ENCODE measurements around the gene TPSG1.
"Not testable (repeated sequence)": the region's sequence is repeated elsewhere in the genome, so short reads cannot be mapped to it uniquely, and the experiment has no call there.

Gene TPSG1

DNA sequence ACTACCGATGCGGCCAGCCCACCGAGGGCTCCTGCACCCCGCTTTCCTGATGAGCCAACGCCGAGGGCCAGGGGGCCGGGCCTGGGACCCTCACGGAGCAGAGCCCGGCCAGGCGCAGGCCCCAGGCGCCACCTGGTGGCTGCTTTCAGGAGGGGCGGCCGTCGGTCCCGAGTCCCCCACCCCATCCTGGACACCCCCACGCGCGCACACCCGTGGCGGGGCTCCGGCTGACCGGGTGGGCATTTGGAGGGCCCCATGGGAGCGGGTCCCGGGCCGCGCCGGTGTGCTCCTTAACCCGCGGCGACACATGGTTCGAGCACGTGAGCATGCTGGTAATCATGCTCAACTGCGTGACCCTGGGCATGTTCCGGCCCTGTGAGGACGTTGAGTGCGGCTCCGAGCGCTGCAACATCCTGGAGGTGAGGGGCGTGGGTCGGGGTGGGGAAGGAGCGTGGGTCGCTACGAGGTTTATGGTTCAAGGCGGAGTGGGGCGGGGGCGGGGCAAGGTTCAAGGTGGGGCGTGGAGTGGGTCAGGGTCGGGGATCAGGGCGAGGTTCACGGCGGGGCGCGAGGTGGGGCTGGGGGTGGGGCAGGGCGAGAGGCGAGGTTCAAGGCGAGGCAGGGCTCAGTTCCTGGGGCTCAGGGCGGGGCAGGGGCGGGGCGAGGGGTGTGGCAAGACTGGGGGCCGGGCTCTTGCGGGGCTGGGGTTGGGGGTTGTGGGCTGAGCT, 30.2 kb downstream of the TPSG1 start:
- peak; percentile 86 for DNase-seq (ENCODE audit: low spot score)

- DNase-seq (ENCODE audit: low spot score): no peak
Measured at GRCh38 chr16:1193825-1194581, 31.1 kb downstream of the TPSG1 start.

GRCh38 chr16:1193143-1193824, 31.8 kb downstream of the TPSG1 start:
- DNase-seq (ENCODE audit: low spot score): peak; percentile 59

GRCh38 chr16:1192384-1193073, 32.5 kb downstream of the TPSG1 start:
- no peak for DNase-seq (ENCODE audit: low spot score)

DNA sequence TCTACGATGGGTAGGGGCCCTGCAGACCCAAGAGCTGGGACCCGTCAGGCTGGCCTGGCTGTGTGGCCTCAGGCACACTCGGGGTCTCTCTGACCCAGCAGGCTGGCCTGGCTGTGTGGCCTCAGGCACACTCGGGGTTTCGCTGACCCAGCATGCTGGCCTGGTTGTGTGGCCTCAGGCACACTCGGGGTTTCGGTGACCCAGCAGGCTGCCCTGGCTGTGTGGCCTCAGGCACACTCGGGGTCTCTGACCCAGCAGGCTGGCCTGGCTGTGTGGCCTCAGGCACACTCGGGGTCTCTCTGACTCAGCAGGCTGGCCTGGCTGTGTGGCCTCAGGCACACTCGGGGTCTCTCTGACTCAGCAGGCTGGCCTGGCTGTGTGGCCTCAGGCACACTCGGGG, 34.3 kb downstream of the TPSG1 start:
- DNase-seq (ENCODE audit: low spot score): not testable (repeated sequence)

GRCh38 chr16:1189455-1189854, 35.6 kb downstream of the TPSG1 start:
- no peak for DNase-seq (ENCODE audit: low spot score)

DNA sequence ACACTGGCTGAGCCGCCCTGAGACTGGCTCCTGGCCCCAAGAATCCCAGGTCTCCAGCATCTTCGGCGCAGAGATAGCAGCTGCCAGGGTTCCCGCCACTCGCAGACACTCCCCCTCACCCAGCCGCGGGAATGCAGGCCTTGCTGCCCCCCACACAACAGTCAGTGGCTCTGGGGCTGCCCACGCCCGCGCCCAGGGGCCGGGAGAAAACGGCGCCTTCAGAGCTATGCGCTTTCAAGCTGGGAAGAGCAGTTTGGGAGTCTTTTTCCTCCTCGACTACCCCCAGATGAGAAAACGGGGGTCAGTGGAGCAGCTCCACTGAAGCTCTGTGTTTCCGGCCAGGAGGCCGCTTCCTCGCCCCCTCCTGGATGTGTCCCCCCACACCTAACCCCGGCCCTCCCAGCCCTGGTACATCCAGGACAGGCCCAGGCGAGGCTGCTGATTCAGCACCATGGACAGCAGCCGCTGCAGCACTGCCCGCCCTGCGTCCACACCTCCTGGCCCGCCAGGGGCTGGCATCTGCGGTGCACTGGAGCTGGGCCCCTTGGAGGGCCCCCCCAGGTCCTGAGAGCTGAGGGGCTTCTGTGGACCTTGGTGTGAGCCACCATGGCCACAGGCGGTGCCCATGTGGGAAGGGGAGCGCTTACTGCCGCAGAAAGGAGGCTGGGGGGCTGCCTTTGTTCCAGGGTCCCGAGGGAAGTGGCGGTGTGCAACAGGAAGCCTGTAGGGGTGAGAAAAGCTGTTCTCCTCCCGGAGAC, 36.5 kb downstream of the TPSG1 start:
- no peak for DNase-seq (ENCODE audit: low spot score)

- not testable (repeated sequence) for DNase-seq (ENCODE audit: low spot score)
Measured at GRCh38 chr16:1185460-1186207, 39.4 kb downstream of the TPSG1 start.

- no peak for DNase-seq (ENCODE audit: low spot score)
Measured at GRCh38 chr16:1184980-1185379, 40.1 kb downstream of the TPSG1 start.

GRCh38 chr16:1184156-1184868, 40.8 kb downstream of the TPSG1 start:
- no peak for DNase-seq (ENCODE audit: low spot score)

- DNase-seq (ENCODE audit: low spot score): peak; percentile 70
Measured at GRCh38 chr16:1182950-1183907, 41.8 kb downstream of the TPSG1 start.

DNA sequence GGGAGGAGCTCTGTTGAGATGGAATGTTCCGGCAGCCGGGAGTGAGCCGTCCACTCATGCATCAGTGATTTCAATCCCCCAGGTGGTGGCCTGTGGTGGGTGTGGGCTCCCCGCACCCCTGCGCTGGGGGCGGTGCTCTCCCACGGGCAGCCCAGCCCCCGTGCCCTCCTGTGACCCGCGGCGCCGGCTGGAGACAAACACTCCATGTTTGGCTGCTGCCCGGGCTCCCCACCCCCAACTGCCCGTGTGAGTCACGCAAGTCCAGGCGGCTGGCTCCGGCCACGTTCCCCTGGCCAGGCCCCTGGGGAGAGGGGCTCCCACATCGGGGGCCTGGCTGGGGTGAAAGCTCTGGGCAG, 42.8 kb downstream of the TPSG1 start:
- no peak for DNase-seq (ENCODE audit: low spot score)

- no peak for DNase-seq (ENCODE audit: low spot score)
Measured at GRCh38 chr16:1181404-1182315, 43.4 kb downstream of the TPSG1 start.

DNA sequence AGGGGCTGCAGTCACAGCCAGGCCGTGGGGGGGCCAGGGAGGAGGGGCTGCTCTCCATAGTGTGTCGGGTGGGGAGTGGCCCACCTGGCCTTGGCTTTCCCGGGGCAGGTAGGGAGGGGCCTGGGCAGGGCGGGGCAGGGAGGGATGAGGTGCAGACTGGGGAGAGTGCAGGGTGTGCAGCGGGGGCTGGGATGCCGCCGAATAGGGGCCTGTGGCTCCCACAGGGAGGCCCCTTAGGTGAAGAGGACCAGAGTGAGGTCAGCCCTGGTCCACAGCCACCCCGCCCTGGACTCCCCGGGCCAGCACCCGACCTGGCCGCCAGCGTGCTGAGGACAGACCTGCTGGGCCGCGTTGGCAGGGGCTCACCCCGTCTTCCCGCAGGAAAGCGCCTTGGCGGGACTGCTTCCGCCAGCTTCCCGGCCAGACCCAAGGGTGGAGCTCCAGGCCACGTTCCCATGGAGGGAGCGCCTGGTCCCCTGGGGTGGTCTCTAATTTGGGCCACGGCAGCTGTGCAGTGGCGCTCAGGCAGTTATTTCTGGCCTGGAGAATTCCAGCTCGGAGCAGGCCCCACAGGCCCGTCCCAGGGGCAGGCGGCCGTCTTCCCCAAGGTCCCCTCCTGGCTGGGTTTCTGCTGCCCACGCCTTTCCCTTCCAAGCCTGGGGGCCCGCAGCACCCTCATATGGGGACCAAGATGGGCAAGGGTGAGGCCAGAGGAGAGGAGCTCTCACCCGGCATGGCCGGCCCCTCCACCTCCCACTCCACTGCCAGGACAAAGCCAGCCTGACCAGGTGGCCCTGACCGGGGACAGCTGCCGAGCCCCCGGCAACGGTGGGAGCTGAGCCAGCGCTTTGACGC, 44.3 kb downstream of the TPSG1 start:
- DNase-seq (ENCODE audit: low spot score): no peak

DNA sequence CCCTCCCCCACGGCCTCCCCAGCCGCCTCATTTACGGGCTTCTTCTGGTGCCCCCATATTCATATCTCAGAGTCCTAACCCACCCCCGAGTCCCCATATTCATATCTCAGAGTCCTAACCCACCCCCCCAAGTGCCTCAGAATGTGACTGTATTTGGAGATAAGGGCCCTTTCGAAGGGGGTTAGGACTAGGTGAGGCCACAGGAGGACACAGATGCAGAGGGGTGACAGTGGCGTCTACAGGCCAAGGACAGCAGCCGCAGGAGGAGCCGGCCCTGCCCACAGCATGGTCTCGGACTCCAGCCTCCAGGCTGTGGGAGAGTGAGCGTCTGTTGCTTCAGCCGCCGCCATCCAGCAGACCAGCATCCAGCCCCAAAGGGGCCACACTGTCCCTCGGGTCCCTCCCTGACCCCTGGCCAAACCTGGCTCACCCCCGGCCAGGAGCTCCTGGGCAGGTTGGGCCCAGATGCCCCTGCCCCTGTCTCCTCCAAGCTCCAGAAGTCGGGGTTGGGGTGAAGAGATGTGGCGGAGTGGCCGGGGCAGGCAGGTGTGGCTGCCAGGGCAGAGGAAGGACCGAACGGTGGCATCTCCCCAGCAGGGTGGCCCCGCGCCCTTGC, 46.7 kb downstream of the TPSG1 start:
- DNase-seq (ENCODE audit: low spot score): no peak

DNA sequence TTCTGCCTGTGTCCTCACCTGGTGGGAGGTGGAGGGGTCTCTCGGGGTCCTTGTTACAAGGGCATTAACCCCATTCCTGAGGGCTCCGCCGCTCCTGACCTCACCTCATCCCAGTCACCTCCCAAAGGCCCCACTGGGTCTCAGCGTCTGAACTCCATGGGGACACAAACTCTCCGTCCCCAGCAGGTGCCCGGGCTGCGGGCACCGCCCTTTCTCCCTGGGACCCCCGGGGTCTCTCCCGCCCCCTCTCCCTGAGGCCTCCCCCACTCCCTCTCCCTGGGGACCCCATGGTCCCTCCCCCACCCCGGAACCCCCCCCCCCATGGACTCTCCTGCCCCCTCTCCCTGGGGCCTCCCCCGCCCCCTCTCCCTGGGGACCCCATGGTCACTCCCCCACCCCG, 47.3 kb downstream of the TPSG1 start:
- no peak for DNase-seq (ENCODE audit: low spot score)

GRCh38 chr16:1177053-1177452, 48.0 kb downstream of the TPSG1 start:
- DNase-seq (ENCODE audit: low spot score): no peak
